ENCODE results near the gene MECP2.

MECP2 gene

GRCh38 chrX:154121207-154121606 lies 23.7 kb upstream of the MECP2 start:
- H3F3A ChIP-seq (ENCODE audit: insufficient read depth): no peaks in the 10 kb centered on the region
- H4K20me1 ChIP-seq (ENCODE audit: low read depth, low read length): no peaks in the 10 kb centered on the region
- H3K9me3 ChIP-seq (ENCODE audit: insufficient read depth, low read length): no peaks in the 10 kb centered on the region
- no peaks in the 10 kb centered on the region for H3K27me3 ChIP-seq (ENCODE audit: low read length)
- TF ChIP-seq, protein P1, sequence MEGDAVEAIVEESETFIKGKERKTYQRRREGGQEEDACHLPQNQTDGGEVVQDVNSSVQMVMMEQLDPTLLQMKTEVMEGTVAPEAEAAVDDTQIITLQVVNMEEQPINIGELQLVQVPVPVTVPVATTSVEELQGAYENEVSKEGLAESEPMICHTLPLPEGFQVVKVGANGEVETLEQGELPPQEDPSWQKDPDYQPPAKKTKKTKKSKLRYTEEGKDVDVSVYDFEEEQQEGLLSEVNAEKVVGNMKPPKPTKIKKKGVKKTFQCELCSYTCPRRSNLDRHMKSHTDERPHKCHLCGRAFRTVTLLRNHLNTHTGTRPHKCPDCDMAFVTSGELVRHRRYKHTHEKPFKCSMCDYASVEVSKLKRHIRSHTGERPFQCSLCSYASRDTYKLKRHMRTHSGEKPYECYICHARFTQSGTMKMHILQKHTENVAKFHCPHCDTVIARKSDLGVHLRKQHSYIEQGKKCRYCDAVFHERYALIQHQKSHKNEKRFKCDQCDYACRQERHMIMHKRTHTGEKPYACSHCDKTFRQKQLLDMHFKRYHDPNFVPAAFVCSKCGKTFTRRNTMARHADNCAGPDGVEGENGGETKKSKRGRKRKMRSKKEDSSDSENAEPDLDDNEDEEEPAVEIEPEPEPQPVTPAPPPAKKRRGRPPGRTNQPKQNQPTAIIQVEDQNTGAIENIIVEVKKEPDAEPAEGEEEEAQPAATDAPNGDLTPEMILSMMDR (IDR thresholded peaks at IDR 0.05; ENCODE audit: insufficient read depth, low read length, poor library complexity, severe bottlenecking): no peak
- TF ChIP-seq EZH2phosphoT487 (conservative IDR thresholded peaks at IDR 0.05; ENCODE audit: low read length): no peak
- H2AFZ ChIP-seq (ENCODE audit: low read depth, low read length, severe bottlenecking): no peak overlapping the region
- H3K4me3 ChIP-seq (ENCODE audit: insufficient read depth, low read length, poor library complexity, severe bottlenecking): no peak overlapping the region
- no peak overlapping the region for H3K27ac ChIP-seq (ENCODE audit: low read depth, low read length)
- no peak overlapping the region for H3K4me2 ChIP-seq (ENCODE audit: low read depth, low read length, poor library complexity, severe bottlenecking)
- no peaks in the 10 kb centered on the region for H3K9me2 ChIP-seq (replicated peaks; ENCODE audit: insufficient read depth, low read length)
- no peaks in the 10 kb centered on the region for H3K36me3 ChIP-seq (ENCODE audit: low read length)
- no peaks in the 10 kb centered on the region for H3K79me2 ChIP-seq (ENCODE audit: insufficient read depth, low read length)
- H3K9ac ChIP-seq (ENCODE audit: low read length): no peak overlapping the region

DNA sequence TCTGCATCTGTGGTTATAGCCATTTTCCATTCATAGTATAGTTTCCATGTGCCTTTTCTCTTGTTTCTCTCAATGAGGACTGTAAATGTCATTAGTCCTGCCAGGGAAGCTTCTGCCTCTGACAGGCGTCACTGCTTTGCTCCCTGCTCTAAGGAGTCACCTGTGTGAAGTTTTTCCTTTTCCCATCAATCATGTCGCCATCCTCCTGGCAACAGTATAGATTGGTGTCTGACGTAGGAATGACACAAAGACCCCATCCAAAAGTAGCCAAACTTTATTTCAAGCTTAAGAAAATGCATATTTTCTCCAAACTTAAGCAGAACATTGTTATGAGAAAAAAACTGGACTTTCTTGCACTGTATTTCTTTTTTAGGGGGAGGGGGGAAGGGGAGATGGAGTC lies 23.1 kb upstream of the MECP2 start:
- no peaks in the 10 kb centered on the region for H3K9me3 ChIP-seq (ENCODE audit: insufficient read depth, low read length)
- no peaks in the 10 kb centered on the region for H3K9me2 ChIP-seq (replicated peaks; ENCODE audit: insufficient read depth, low read length)
- no peaks in the 10 kb centered on the region for H3K36me3 ChIP-seq (ENCODE audit: low read length)
- no peaks in the 10 kb centered on the region for H3K27me3 ChIP-seq (ENCODE audit: low read length)
- H3K4me3 ChIP-seq (ENCODE audit: insufficient read depth, low read length, poor library complexity, severe bottlenecking): no peak overlapping the region
- TF ChIP-seq, protein P1 (IDR thresholded peaks at IDR 0.05; ENCODE audit: insufficient read depth, low read length, poor library complexity, severe bottlenecking): no peak
- TF ChIP-seq EZH2phosphoT487 (conservative IDR thresholded peaks at IDR 0.05; ENCODE audit: low read length): no peak
- H3K79me2 ChIP-seq (ENCODE audit: insufficient read depth, low read length): no peaks in the 10 kb centered on the region
- no peak overlapping the region for H3K9ac ChIP-seq (ENCODE audit: low read length)
- H3K27ac ChIP-seq (ENCODE audit: low read depth, low read length): no peak overlapping the region
- H4K20me1 ChIP-seq (ENCODE audit: low read depth, low read length): no peaks in the 10 kb centered on the region
- no peak overlapping the region for H3K4me2 ChIP-seq (ENCODE audit: low read depth, low read length, poor library complexity, severe bottlenecking)
- H3F3A ChIP-seq (ENCODE audit: insufficient read depth): no peaks in the 10 kb centered on the region
- no peak overlapping the region for H2AFZ ChIP-seq (ENCODE audit: low read depth, low read length, severe bottlenecking)

DNA sequence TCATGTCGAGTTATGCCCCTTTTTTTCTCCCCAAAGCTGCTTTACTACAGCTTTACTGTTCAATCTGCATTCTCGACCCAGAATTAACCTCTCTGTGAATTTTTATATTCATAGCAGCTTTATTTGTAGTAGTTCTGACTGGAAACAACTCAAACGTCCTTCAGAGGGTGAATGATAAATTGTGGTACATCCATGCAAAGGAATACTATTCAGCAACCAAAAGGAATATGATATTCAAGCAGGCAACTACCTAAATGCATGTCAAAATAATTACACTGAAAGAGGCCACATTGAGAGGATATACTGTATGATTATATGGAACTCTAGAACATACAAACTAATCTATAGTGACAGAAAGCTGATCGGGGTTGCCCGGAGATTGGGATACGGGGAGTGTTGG lies 20.0 kb upstream of the MECP2 start:
- Histone ChIP-seq H3F3A (ENCODE audit: insufficient read depth) (no peaks in the 10 kb centered on the region), H3K9ac (ENCODE audit: low read length) (no peak overlapping the region), H4K20me1 (ENCODE audit: low read depth, low read length) (no peaks in the 10 kb centered on the region), H2AFZ (ENCODE audit: low read depth, low read length, severe bottlenecking) (no peak overlapping the region), H3K27ac (ENCODE audit: low read depth, low read length) (no peak overlapping the region), H3K4me2 (ENCODE audit: low read depth, low read length, poor library complexity, severe bottlenecking) (no peak overlapping the region), H3K4me3 (ENCODE audit: insufficient read depth, low read length, poor library complexity, severe bottlenecking) (no peak overlapping the region), H3K9me3 (ENCODE audit: insufficient read depth, low read length) (no peaks in the 10 kb centered on the region), H3K79me2 (ENCODE audit: insufficient read depth, low read length) (no peaks in the 10 kb centered on the region), H3K9me2 (replicated peaks; ENCODE audit: insufficient read depth, low read length) (no peaks in the 10 kb centered on the region), H3K36me3 (ENCODE audit: low read length) (no peaks in the 10 kb centered on the region), H3K27me3 (ENCODE audit: low read length) (no peaks in the 10 kb centered on the region)
- TF ChIP-seq EZH2phosphoT487 (conservative IDR thresholded peaks at IDR 0.05; ENCODE audit: low read length): no peak
- TF ChIP-seq, protein P1 (IDR thresholded peaks at IDR 0.05; ENCODE audit: insufficient read depth, low read length, poor library complexity, severe bottlenecking): no peak
